Transverse colon (tissue), 4 donors: ENCODE results near the gene TRIP12. TPM values are rescaled to one million over a fixed set of nuclear protein-coding genes. Genes with fewer than 3 reads are reported as not detected.

Experiments used
- DNase-seq: peaks from one replicate; pipeline ENCODE4 v3.0.0-alpha.2; 2019
- H3K27ac ChIP-seq, 4 donors: fragments of 200-600 bp; sonication (generic); 2 replicates each; pipeline ENCODE4 v1.5.1; 2016 to 2018; ENCODE audit warnings: inconsistent platforms in 4 of 4
- H3K27me3 ChIP-seq: fragments of 200-600 bp; sonication (generic); 2 replicates; pipeline ENCODE4 v1.5.1; 2017; ENCODE audit warnings: inconsistent platforms
- H3K36me3 ChIP-seq, 4 donors: fragments of 200-600 bp; sonication (generic); 2 replicates each; pipeline ENCODE4 v1.5.1; 2017 to 2019; ENCODE audit warnings: inconsistent platforms in 4 of 4
- H3K4me1 ChIP-seq, 4 donors: fragments of 200-600 bp; sonication (generic); 2 replicates each; pipeline ENCODE4 v1.5.1; 2017 to 2020; ENCODE audit warnings: inconsistent platforms in 4 of 4
- H3K4me3 ChIP-seq, 4 donors: fragments of 200-600 bp; sonication (generic); 1 replicate in 1 of 4; 2 replicates in 3 of 4; pipeline versions ENCODE4 v1.5.1 to v1.6.1; 2017 to 2019; ENCODE audit warnings: inconsistent platforms in 4 of 4
- H3K9me3 ChIP-seq, 2 donors: fragments of 200-600 bp; sonication (generic); 2 replicates each; pipeline ENCODE4 v1.5.1; 2017 to 2019; ENCODE audit warnings: inconsistent platforms in 2 of 2
- CTCF ChIP-seq, 5 experiments: fragments of 200-600 bp in 3 of 5; fragments of 450-650 bp in 2 of 5; sonication (generic) in 3 of 5; IDR thresholded peaks; 1 replicate in 2 of 5; 2 replicates in 3 of 5; pipeline ENCODE4 v1.5.1; 2016 to 2017; ENCODE audit warnings: antibody characterized with exemption in 5 of 5, inconsistent platforms in 3 of 5, mild to moderate bottlenecking in 2 of 5, moderate library complexity in 1 of 5
- EP300 ChIP-seq: sonication (generic); formaldehyde crosslinking; IDR thresholded peaks from one replicate; pipeline ENCODE4 v1.6.1; 2017; ENCODE audit warnings: antibody characterized with exemption, low read depth
- POLR2A ChIP-seq: fragments of 450-650 bp; IDR thresholded peaks from one replicate; pipeline ENCODE4 v1.6.1; 2016; ENCODE audit warnings: antibody characterized with exemption, mild to moderate bottlenecking, moderate library complexity
- POLR2AphosphoS5 ChIP-seq, 3 donors: sonication (generic); formaldehyde crosslinking; IDR thresholded peaks; one replicate each; pipeline ENCODE4 v1.6.1; 2016; ENCODE audit warnings: antibody characterized with exemption in 3 of 3
- WGBS, 2 donors: methylation state at CpG; one replicate each; pipeline ENCODE4 v1.1.5; 2018; ENCODE audit warnings: low coverage in 1 of 2; 5-methylcytosine and 5-hydroxymethylcytosine counted together
- in situ Hi-C, 4 donors: fragments of 200-750 bp; cut with MboI; loops; one replicate each; pipeline versions ENCODE4 v1.15.0 to v1.15.1; 2017; ENCODE audit warnings: low sequenced_read_pairs in 3 of 4, low pct_ligation_motif_present in 1 of 4, low pct_unique_long_range_greater_than_20kb in 1 of 4
- intact Hi-C: fragments of 100-400 bp; cut with DNase I; formaldehyde crosslinking; loops from one replicate; pipeline ENCODE4 v1.15.1; 2023; ENCODE audit warnings: low total_unique reads
- total RNA-seq, 4 donors: library from RNA; depleted of rRNA; stranded (reverse); fragments of >200 nt; gene quantifications; one replicate each; pipeline ENCODE4 v1.1.0, GENCODE V29; 2016

The TRIP12 gene
- total RNA-seq, 4 donors from 2014 or later = 143 to 238 (median 158) TPM

GRCh38 chr2:229875549-229875948, 46.3 kb downstream of the TRIP12 start:
- no peaks in the 10 kb centered on the region for H3K27me3 ChIP-seq
- no peak overlapping the region for H3K4me3 ChIP-seq
- no peaks in the 10 kb centered on the region for H3K9me3 ChIP-seq
- intact Hi-C loops (no loop called here), in situ Hi-C loops (no loop called here)
- no peak for DNase-seq
- TF ChIP-seq EP300 (no peak), POLR2A (no peak), CTCF (IDR thresholded peaks at IDR 0.05) (no peak), POLR2AphosphoS5 (IDR thresholded peaks at IDR 0.05) (no peak)
- no peak overlapping the region for H3K27ac ChIP-seq
- peaks cover 0 to 35% (median 8%) of the 10 kb centered on the region in 4 donors for H3K36me3 ChIP-seq
- H3K4me1 ChIP-seq = peaks cover 0 to 23% (median 4%) of the 10 kb centered on the region in 4 donors
- WGBS, 2 donors = 90 to 92% methylated on average over 2 of the region's 2 CpGs

- Histone ChIP-seq H3K4me1 (peaks cover 0 to 23% (median 4%) of the 10 kb centered on the region in 4 donors), H3K27ac (no peak overlapping the region), H3K36me3 (peaks cover 0 to 27% (median 8%) of the 10 kb centered on the region in 4 donors), H3K27me3 (no peaks in the 10 kb centered on the region), H3K9me3 (no peaks in the 10 kb centered on the region), H3K4me3 (no peak overlapping the region)
- intact Hi-C loops (no loop called here), in situ Hi-C loops (no loop called here)
- TF ChIP-seq EP300 = no peak
- TF ChIP-seq POLR2A = no peak
- no peak for TF ChIP-seq POLR2AphosphoS5 (IDR thresholded peaks at IDR 0.05)
- TF ChIP-seq CTCF (IDR thresholded peaks at IDR 0.05) = no peak
- DNase-seq = no peak
- 69 to 85% methylated on average over 4 of the region's 4 CpGs for WGBS, 2 donors
Observed at GRCh38 chr2:229874647-229875046, 47.2 kb downstream of the TRIP12 start.

GRCh38 chr2:229873123-229873581, 48.7 kb downstream of the TRIP12 start:
- TF ChIP-seq EP300 (no peak), CTCF (IDR thresholded peaks at IDR 0.05) (no peak), POLR2A (no peak), POLR2AphosphoS5 (IDR thresholded peaks at IDR 0.05) (no peak)

GRCh38 chr2:229870903-229871656, 50.7 kb downstream of the TRIP12 start:
- in situ Hi-C loops (no loop called here), intact Hi-C loops (no loop called here)
- Histone ChIP-seq H3K36me3 (no peaks in the 10 kb centered on the region), H3K4me3 (no peak overlapping the region), H3K9me3 (no peaks in the 10 kb centered on the region), H3K27ac (no peak overlapping the region), H3K4me1 (peaks cover 0 to 26% (median 4%) of the 10 kb centered on the region in 4 donors), H3K27me3 (no peaks in the 10 kb centered on the region)
- TF ChIP-seq CTCF (IDR thresholded peaks at IDR 0.05) (no peak), POLR2AphosphoS5 (IDR thresholded peaks at IDR 0.05) (no peak)
- WGBS, 2 donors = 94 to 95% methylated on average over 4 to 6 of the region's 6 CpGs
- no peak for DNase-seq

More at GRCh38 chr2:229873123-229873581, 48.7 kb downstream of the TRIP12 start:
- no peak for DNase-seq
- peaks cover 0 to 15% (median 5%) of the 10 kb centered on the region in 4 donors for H3K36me3 ChIP-seq
- no peak overlapping the region for H3K27ac ChIP-seq
- in situ Hi-C loops (no loop called here), intact Hi-C loops (no loop called here)
- H3K9me3 ChIP-seq = no peaks in the 10 kb centered on the region
- H3K4me1 ChIP-seq = peaks cover 0 to 23% (median 4%) of the 10 kb centered on the region in 4 donors
- no peaks in the 10 kb centered on the region for H3K27me3 ChIP-seq
- 45 to 55% methylated on average over 1 of the region's 1 CpG for WGBS, 2 donors
- H3K4me3 ChIP-seq = no peak overlapping the region
